Glutamatergic neuron (in vitro differentiated cells): ENCODE results near the gene IGSF6. TPM values are rescaled to one million over a fixed set of nuclear protein-coding genes. Genes with fewer than 3 reads are reported as not detected.

Source experiments
- DNase-seq: peaks from one replicate; pipeline ENCODE4 v3.0.0; 2022
- H3K27ac Mint-ChIP-seq: one replicate; pipeline ENCODE4 v1.8.0; 2020; ENCODE audit warnings: mild to moderate bottlenecking, mixed read lengths, inconsistent platforms; ENCODE audit not compliant: unreplicated experiment
- H3K27me3 Mint-ChIP-seq: one replicate; pipeline ENCODE4 v1.8.0; 2020; ENCODE audit warnings: mild to moderate bottlenecking, moderate library complexity, mixed read lengths, inconsistent platforms; ENCODE audit not compliant: unreplicated experiment
- H3K36me3 Mint-ChIP-seq: one replicate; pipeline ENCODE4 v1.8.0; 2020; ENCODE audit warnings: mild to moderate bottlenecking, mixed read lengths, inconsistent platforms; ENCODE audit not compliant: unreplicated experiment
- H3K4me1 Mint-ChIP-seq: one replicate; pipeline ENCODE4 v1.8.0; 2020; ENCODE audit warnings: mild to moderate bottlenecking, low read depth, mixed read lengths, inconsistent platforms; ENCODE audit not compliant: unreplicated experiment
- H3K4me3 Mint-ChIP-seq: one replicate; pipeline ENCODE4 v1.8.0; 2020; ENCODE audit warnings: mild to moderate bottlenecking, mixed read lengths, inconsistent platforms; ENCODE audit not compliant: unreplicated experiment
- H3K9me3 Mint-ChIP-seq: one replicate; pipeline ENCODE4 v1.8.0; 2020; ENCODE audit warnings: mild to moderate bottlenecking, moderate library complexity, mixed read lengths, inconsistent platforms; ENCODE audit not compliant: unreplicated experiment
- total RNA-seq: library from RNA; stranded (reverse); fragmentation: NEBNext Ultra II Directional; extraction: Animal tissue kit (Norgen Biotek cat#: 25700); gene quantifications from one replicate; pipeline ENCODE4 v1.2.1, GENCODE V29; 2021; ENCODE audit not compliant: unreplicated experiment
- TF ChIP-seq, protein P1 (sequence below): fragments of 200-600 bp; sonication (generic); IDR thresholded peaks from one replicate; pipeline ENCODE4 v1.5.0; 2021; ENCODE audit not compliant: partially characterized antibody, unreplicated experiment

The IGSF6 gene
- total RNA-seq, 1 donor from 2014 or later = not detected

DNA sequence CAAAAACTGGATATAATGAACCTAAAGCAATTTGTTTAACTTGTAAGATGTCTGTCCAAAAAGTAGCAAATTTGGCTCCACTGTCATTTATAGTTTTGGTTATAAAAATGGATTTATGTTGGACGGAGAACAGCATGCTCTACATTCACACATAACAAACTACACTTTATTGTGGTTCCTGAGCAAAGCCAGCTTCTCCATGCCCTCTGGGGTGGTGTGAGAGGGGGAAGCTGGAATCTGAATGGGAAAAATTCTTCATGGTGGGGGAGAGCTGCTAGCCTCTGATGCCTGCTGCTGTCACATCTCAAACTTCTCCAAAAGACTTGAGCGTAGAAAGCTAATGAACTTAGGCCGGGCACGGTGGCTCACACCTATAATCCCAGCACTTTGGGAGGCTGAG is 62.9 kb downstream of the IGSF6 start:
- no peak for DNase-seq
- Mint-ChIP-seq H3K4me1 (no peaks in the 10 kb centered on the region), H3K27me3 (no peaks in the 10 kb centered on the region), H3K27ac (no peak overlapping the region), H3K4me3 (no peak overlapping the region), H3K36me3 (no peaks in the 10 kb centered on the region), H3K9me3 (no peaks in the 10 kb centered on the region)
- TF ChIP-seq, protein P1, sequence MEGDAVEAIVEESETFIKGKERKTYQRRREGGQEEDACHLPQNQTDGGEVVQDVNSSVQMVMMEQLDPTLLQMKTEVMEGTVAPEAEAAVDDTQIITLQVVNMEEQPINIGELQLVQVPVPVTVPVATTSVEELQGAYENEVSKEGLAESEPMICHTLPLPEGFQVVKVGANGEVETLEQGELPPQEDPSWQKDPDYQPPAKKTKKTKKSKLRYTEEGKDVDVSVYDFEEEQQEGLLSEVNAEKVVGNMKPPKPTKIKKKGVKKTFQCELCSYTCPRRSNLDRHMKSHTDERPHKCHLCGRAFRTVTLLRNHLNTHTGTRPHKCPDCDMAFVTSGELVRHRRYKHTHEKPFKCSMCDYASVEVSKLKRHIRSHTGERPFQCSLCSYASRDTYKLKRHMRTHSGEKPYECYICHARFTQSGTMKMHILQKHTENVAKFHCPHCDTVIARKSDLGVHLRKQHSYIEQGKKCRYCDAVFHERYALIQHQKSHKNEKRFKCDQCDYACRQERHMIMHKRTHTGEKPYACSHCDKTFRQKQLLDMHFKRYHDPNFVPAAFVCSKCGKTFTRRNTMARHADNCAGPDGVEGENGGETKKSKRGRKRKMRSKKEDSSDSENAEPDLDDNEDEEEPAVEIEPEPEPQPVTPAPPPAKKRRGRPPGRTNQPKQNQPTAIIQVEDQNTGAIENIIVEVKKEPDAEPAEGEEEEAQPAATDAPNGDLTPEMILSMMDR = no peak

Other genes starting within 250 kb of the IGSF6 start
- gene METTL9, start 53.0 kb downstream of the IGSF6 start, total RNA-seq = 108 TPM
- gene OTOA, start 11.4 kb upstream of the IGSF6 start, total RNA-seq = not detected
- gene NPIPB4, start 205.1 kb upstream of the IGSF6 start, total RNA-seq = 212 TPM